B cell (primary cell): ENCODE data around the gene HIRIP3. TPM values are rescaled to one million over a fixed set of nuclear protein-coding genes. Genes with fewer than 3 reads are reported as not detected.
"Not testable (repeated sequence)": the region's sequence is repeated elsewhere in the genome, so short reads cannot be mapped to it uniquely, and the experiment has no call there.

Source experiments
- ATAC-seq: fragments of 200-7000 bp; cut with Tn5 transposase; one replicate; pipeline ENCODE4 v1.10.0; 2021; ENCODE audit warnings: low read depth, mild to moderate bottlenecking, moderate number of reproducible peaks, moderate library complexity
- CTCF ChIA-PET: fragments of 350-600 bp; sonication (Branson Sonifier 250); formaldehyde crosslinking; loops from one replicate; lab custom pipeline; 2021; ENCODE audit warnings: antibody characterized with exemption, inconsistent platforms; lab: Charles Lee
- POLR2A ChIA-PET: fragments of 350-600 bp; sonication (Branson Sonifier 250); formaldehyde crosslinking; loops from one replicate; lab custom pipeline; 2021; ENCODE audit warnings: antibody characterized with exemption; lab: Charles Lee
- DNase-seq: peaks from one replicate; pipeline ENCODE4 v3.0.0; 2013
- H2AFZ ChIP-seq: 2 replicates; pipeline ENCODE4 v1.6.1; 2012; ENCODE audit warnings: mild to moderate bottlenecking, low read depth, low read length; ENCODE audit not compliant: insufficient read depth, poor library complexity, severe bottlenecking
- H3K27ac ChIP-seq, 2 donors: 1 replicate in 1 of 2; 2 replicates in 1 of 2; pipeline ENCODE4 v1.5.1; 2012 to 2013; ENCODE audit warnings: low read length in 2 of 2, mild to moderate bottlenecking in 2 of 2, moderate library complexity in 1 of 2
- H3K27me3 ChIP-seq, 4 experiments: fragments of 200-600 bp in 1 of 4; sonication (generic) in 1 of 4; replicated peaks in 1 of 4; 1 replicate in 2 of 4; 2 replicates in 2 of 4; pipeline versions ENCODE4 v1.6.1 to v1.7.0; 2013 to 2016; ENCODE audit warnings: low read length in 3 of 4, mild to moderate bottlenecking in 2 of 4, mixed read lengths in 1 of 4, moderate library complexity in 1 of 4; ENCODE audit not compliant: insufficient read depth in 4 of 4, control insufficient read depth in 3 of 4; ENCODE audit errors: control extremely low read depth in 1 of 4
- H3K36me3 ChIP-seq, 2 experiments: replicated peaks in 1 of 2; 1 replicate in 1 of 2; 2 replicates in 1 of 2; pipeline versions ENCODE4 v1.6.1 to v1.7.1; 2013; ENCODE audit warnings: low read length in 1 of 2; ENCODE audit not compliant: insufficient read depth in 2 of 2, control insufficient read depth in 1 of 2; ENCODE audit errors: control extremely low read depth in 1 of 2, extremely low read depth in 1 of 2
- H3K4me1 ChIP-seq, 2 donors: fragments of 200-600 bp in 1 of 2; sonication (generic) in 1 of 2; 1 replicate in 1 of 2; 2 replicates in 1 of 2; pipeline versions ENCODE4 v1.5.1 to v1.6.1; 2013 to 2017; ENCODE audit warnings: low read length in 2 of 2; ENCODE audit not compliant: control insufficient read depth in 2 of 2, insufficient read depth in 2 of 2
- H3K4me2 ChIP-seq: replicated peaks from 2 replicates; pipeline ENCODE3; 2012; ENCODE audit warnings: mild to moderate bottlenecking, low read depth, low read length; ENCODE audit not compliant: poor library complexity, severe bottlenecking
- H3K4me3 ChIP-seq, 5 experiments: fragments of 200-600 bp in 1 of 5; sonication (generic) in 1 of 5; 1 replicate in 3 of 5; 2 replicates in 2 of 5; pipeline versions ENCODE4 v1.5.1 to v1.7.0; 2011 to 2016; ENCODE audit warnings: low read length in 4 of 5, mild to moderate bottlenecking in 4 of 5, low read depth in 2 of 5, control low read depth in 1 of 5, moderate library complexity in 1 of 5; ENCODE audit not compliant: insufficient read depth in 1 of 5; ENCODE audit errors: control extremely low read depth in 1 of 5, extremely low read depth in 1 of 5
- H3K79me2 ChIP-seq: fragments of 200-600 bp; sonication (generic); one replicate; pipeline ENCODE4 v1.6.0; 2016; ENCODE audit warnings: low read length; ENCODE audit not compliant: control insufficient read depth, insufficient read depth
- H3K9ac ChIP-seq: fragments of 200-600 bp; sonication (generic); 2 replicates; pipeline ENCODE4 v1.6.1; 2017; ENCODE audit warnings: mild to moderate bottlenecking, low read length, moderate library complexity
- H3K9me3 ChIP-seq, 3 donors: one replicate each; pipeline versions ENCODE4 v1.6.1 to v1.7.1; 2013; ENCODE audit warnings: low read length in 2 of 3; ENCODE audit not compliant: control insufficient read depth in 2 of 3, insufficient read depth in 1 of 3; ENCODE audit errors: control extremely low read depth in 1 of 3
- H4K20me1 ChIP-seq: 2 replicates; pipeline ENCODE4 v1.6.0; 2012; ENCODE audit warnings: mild to moderate bottlenecking, low read length; ENCODE audit not compliant: insufficient read depth, control insufficient read depth, poor library complexity, severe bottlenecking
- H3K27ac Mint-ChIP-seq: one replicate; pipeline ENCODE4 v1.8.0; 2021; ENCODE audit warnings: mixed read lengths
- H3K27me3 Mint-ChIP-seq: one replicate; pipeline ENCODE4 v1.8.0; 2021; ENCODE audit warnings: mixed read lengths
- H3K4me1 Mint-ChIP-seq: one replicate; pipeline ENCODE4 v1.8.0; 2021; ENCODE audit warnings: mixed read lengths
- H3K4me3 Mint-ChIP-seq: one replicate; pipeline ENCODE4 v1.8.0; 2021; ENCODE audit warnings: mixed read lengths
- H3K9me3 Mint-ChIP-seq: one replicate; pipeline ENCODE4 v1.8.0; 2022; ENCODE audit warnings: mixed read lengths; ENCODE audit not compliant: insufficient read depth
- CTCF ChIP-seq: fragments of 200-600 bp; IDR thresholded peaks from one replicate; pipeline ENCODE4 v1.8.0; 2022; ENCODE audit warnings: antibody characterized with exemption, mild to moderate bottlenecking
- EZH2 ChIP-seq: IDR thresholded peaks from 2 replicates; pipeline ENCODE4 v1.6.1; 2012; ENCODE audit warnings: borderline replicate concordance, low read depth, mild to moderate bottlenecking, moderate library complexity, low read length; ENCODE audit not compliant: insufficient read depth, poor library complexity, severe bottlenecking
- WGBS: methylation state at CpG from one replicate; pipeline ENCODE4 v1.1.5; 2013; ENCODE audit warnings: missing lambda C conversion rate; ENCODE audit not compliant: insufficient coverage; 5-methylcytosine and 5-hydroxymethylcytosine counted together
- intact Hi-C: fragments of 100-400 bp; cut with micrococcal nuclease; formaldehyde crosslinking; loops from one replicate; pipeline ENCODE4 v1.10.0; 2022
- polyA plus RNA-seq: library from polyadenylated mRNA; depleted of rRNA; stranded (reverse); fragments of >200 nt; gene quantifications from 2 replicates; pipeline ENCODE4 v1.2.3, GENCODE V29; 2012
- total RNA-seq, 2 donors: library from RNA; stranded (reverse); fragments of 120-200 nt in 1 of 2; gene quantifications; 1 replicate in 1 of 2; 2 replicates in 1 of 2; pipeline versions ENCODE4 v1.2.3 to v1.2.4, GENCODE V29; 2013 to 2022

HIRIP3 gene
- total and polyA plus RNA-seq, 2 donors (not counting 1 experiment from before 2014, with no cell fraction given) = 12.2 to 13.9 TPM

- peaks cover 14% of the 10 kb centered on the region for H3K4me1 Mint-ChIP-seq
These were observed 17.2 kb upstream of the HIRIP3 start for GRCh38 chr16:30012598-30012997.

DNA sequence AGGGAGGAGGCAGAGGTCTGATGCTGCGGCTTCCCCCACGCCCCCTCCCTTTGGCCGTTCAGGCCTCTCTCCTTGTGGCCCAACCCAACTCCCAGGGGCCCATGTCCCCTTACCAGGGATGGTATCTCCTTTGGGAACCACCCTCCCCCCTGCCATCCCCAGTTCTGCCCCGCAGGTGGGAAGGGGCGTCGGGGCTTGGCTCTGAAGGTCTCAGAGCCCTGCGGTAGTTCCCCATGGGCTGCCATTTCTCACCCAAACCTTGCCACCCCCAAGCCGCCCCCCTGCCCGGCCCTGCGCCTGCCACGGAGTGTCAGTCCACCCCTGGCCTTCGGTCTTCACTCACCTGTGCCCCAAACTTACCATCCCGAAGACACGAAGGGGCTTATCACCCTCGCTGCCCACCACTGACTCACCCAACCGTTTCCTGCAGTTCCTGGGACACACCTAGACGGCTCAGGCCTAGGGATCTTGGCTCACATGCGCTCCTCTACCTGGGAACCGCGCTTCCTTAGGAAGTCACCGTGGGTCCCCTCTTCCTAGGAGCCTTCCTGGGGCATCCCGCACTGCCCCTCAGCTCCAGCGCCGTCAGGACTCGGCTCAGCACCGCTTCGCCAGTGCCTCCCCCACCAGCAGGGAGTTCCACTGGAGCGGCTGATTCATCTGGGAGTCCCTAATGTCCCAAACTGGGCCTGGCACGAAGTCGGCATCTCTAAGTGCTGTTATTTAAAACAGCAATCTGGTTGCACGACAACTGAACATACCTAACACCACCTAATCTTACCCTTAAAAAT lies 16.5 kb upstream of the HIRIP3 start:
- H3K4me1 Mint-ChIP-seq = peaks cover 14% of the 10 kb centered on the region
- H3K4me3 Mint-ChIP-seq = peak overlapping the region; percentile 86
- no peak overlapping the region for H3K27ac ChIP-seq
- peaks cover 2% of the 10 kb centered on the region for H3K79me2 ChIP-seq
- H3K9me3 Mint-ChIP-seq = no peaks in the 10 kb centered on the region
- H3K9me3 ChIP-seq = peaks cover 0 to 12% (median 0%) of the 10 kb centered on the region in 3 donors
- 22% methylated on average over 27 of the region's 31 CpGs for WGBS
- H3K27ac Mint-ChIP-seq = no peak overlapping the region
- peaks cover 16 to 21% of the 10 kb centered on the region in 2 donors for H3K4me1 ChIP-seq
- ChIA-PET CTCF (interaction anchor here (0.7 kb wide), 1 partner anchor 148 kb away, joined by 3 read pairs; no protein-coding TSS in a partner anchor), POLR2A (interaction anchor here (0.6 to 0.7 kb wide), 3 partner anchors 12 to 192 kb away, joined by 3 read pairs; partner anchors contain the start of gene MVP)
- intact Hi-C loops = no loop called here
- DNase-seq (no peak), ATAC-seq (no peak)
- H3K4me3 ChIP-seq = peak overlapping the region in 2 of 5 experiments; percentile 44 to 50
- H3K36me3 ChIP-seq = no peaks in the 10 kb centered on the region
- H3K27me3 ChIP-seq = peaks cover 0 to 29% (median 15%) of the 10 kb centered on the region in 4 experiments
- H3K9ac ChIP-seq = peak overlapping the region; percentile 52
- peak overlapping the region; percentile 83 for H3K4me2 ChIP-seq
- H2AFZ ChIP-seq = peak overlapping the region; percentile 56
- TF ChIP-seq CTCF (no peak), EZH2 (no peak)
- H4K20me1 ChIP-seq = no peaks in the 10 kb centered on the region
- peaks cover 20% of the 10 kb centered on the region for H3K27me3 Mint-ChIP-seq

More at GRCh38 chr16:30012598-30012997, 17.2 kb upstream of the HIRIP3 start:
- H3K9ac ChIP-seq, H3K27ac Mint-ChIP-seq, H4K20me1 ChIP-seq, H3K4me2 ChIP-seq, DNase-seq, H3K4me3 Mint-ChIP-seq, H2AFZ ChIP-seq, intact Hi-C loops, H3K27ac ChIP-seq, H3K79me2 ChIP-seq, ATAC-seq, H3K4me3 ChIP-seq, H3K9me3 Mint-ChIP-seq, H3K36me3 ChIP-seq: not testable (repeated sequence)
- H3K27me3 Mint-ChIP-seq = peaks cover 20% of the 10 kb centered on the region
- Histone ChIP-seq H3K9me3 (peaks cover 0 to 12% (median 0%) of the 10 kb centered on the region in 3 donors), H3K27me3 (peaks cover 0 to 29% (median 15%) of the 10 kb centered on the region in 4 experiments), H3K4me1 (peaks cover 16 to 21% of the 10 kb centered on the region in 2 donors)
- 93% methylated on average over 3 of the region's 14 CpGs for WGBS
- ChIA-PET POLR2A (interaction anchor here (0.6 kb wide), 1 partner anchor 39 kb away, joined by 3 read pairs; no protein-coding TSS in a partner anchor), CTCF (interaction anchor here (0.7 kb wide), 1 partner anchor 148 kb away, joined by 3 read pairs; no protein-coding TSS in a partner anchor)
